CMK (cell line): Measurements from ENCODE around the gene DPM2.

Experiments used
- DNase-seq: peaks from one replicate; pipeline ENCODE4 v3.0.0-alpha.2; 2010; ENCODE audit warnings: low read depth

Gene DPM2

GRCh38 chr9:127973169-127974000 lies 35.7 kb upstream of the DPM2 start:
- no peak for DNase-seq

- DNase-seq, result no peak
Observed at GRCh38 chr9:127972236-127972871, 34.7 kb upstream of the DPM2 start.

GRCh38 chr9:127971357-127972235 lies 33.9 kb upstream of the DPM2 start:
- DNase-seq, result no peak

GRCh38 chr9:127970401-127971313 lies 33.0 kb upstream of the DPM2 start:
- no peak for DNase-seq

GRCh38 chr9:127968700-127969383 lies 31.2 kb upstream of the DPM2 start:
- DNase-seq, result no peak

- DNase-seq, result no peak
Observed at GRCh38 chr9:127968042-127968441, 30.4 kb upstream of the DPM2 start.

GRCh38 chr9:127967151-127967809 lies 29.6 kb upstream of the DPM2 start:
- no peak for DNase-seq

GRCh38 chr9:127966416-127967150 lies 28.9 kb upstream of the DPM2 start:
- DNase-seq, result no peak

- no peak for DNase-seq
Observed at GRCh38 chr9:127965953-127966352, 28.3 kb upstream of the DPM2 start.

- no peak for DNase-seq
Observed at GRCh38 chr9:127963359-127964064, 25.9 kb upstream of the DPM2 start.

- DNase-seq, result no peak
Observed at GRCh38 chr9:127963041-127963358, 25.3 kb upstream of the DPM2 start.

- no peak for DNase-seq
Observed at GRCh38 chr9:127962278-127962677, 24.6 kb upstream of the DPM2 start.

GRCh38 chr9:127961613-127962155 lies 24.0 kb upstream of the DPM2 start:
- no peak for DNase-seq

GRCh38 chr9:127961155-127961490 lies 23.5 kb upstream of the DPM2 start:
- DNase-seq, result no peak

- DNase-seq, result no peak
Observed at GRCh38 chr9:127960410-127961154, 22.9 kb upstream of the DPM2 start.

GRCh38 chr9:127959841-127960409 lies 22.3 kb upstream of the DPM2 start:
- no peak for DNase-seq

GRCh38 chr9:127959398-127959797 lies 21.7 kb upstream of the DPM2 start:
- DNase-seq, result no peak

GRCh38 chr9:127958728-127959127 lies 21.1 kb upstream of the DPM2 start:
- no peak for DNase-seq
